GM21390 (cell line): ENCODE measurements around the gene ZNF385C.

Experiments used
- ATAC-seq: cut with Tn5 transposase; IDR thresholded peaks from one replicate; pipeline ENCODE4 v1.9.1; 2021; ENCODE audit not compliant: unreplicated experiment

Gene ZNF385C

GRCh38 chr17:41996855-41997164 is 101.5 kb downstream of the ZNF385C start:
- no peak for ATAC-seq

- no peak for ATAC-seq
Measured at GRCh38 chr17:41992576-41992975, 105.7 kb downstream of the ZNF385C start.

- no peak for ATAC-seq
Measured at GRCh38 chr17:41989702-41990419, 108.4 kb downstream of the ZNF385C start.

GRCh38 chr17:41988418-41988817 is 109.9 kb downstream of the ZNF385C start:
- ATAC-seq: no peak

GRCh38 chr17:41987642-41988041 is 110.6 kb downstream of the ZNF385C start:
- no peak for ATAC-seq

- ATAC-seq: no peak
Measured at GRCh38 chr17:41986634-41987033, 111.6 kb downstream of the ZNF385C start.

GRCh38 chr17:41985919-41986318 is 112.4 kb downstream of the ZNF385C start:
- ATAC-seq: no peak

GRCh38 chr17:41984454-41984853 is 113.8 kb downstream of the ZNF385C start:
- no peak for ATAC-seq

- no peak for ATAC-seq
Measured at GRCh38 chr17:41982026-41982760, 116.1 kb downstream of the ZNF385C start.

GRCh38 chr17:41977991-41978390 is 120.3 kb downstream of the ZNF385C start:
- ATAC-seq: no peak

- no peak for ATAC-seq
Measured at GRCh38 chr17:41976142-41976768, 122.0 kb downstream of the ZNF385C start.
